ENCODE measurements around the gene HIBADH.

GRCh38 chr7:27564881-27565482 is 97.7 kb downstream of the HIBADH start:
- TF ChIP-seq CTCF (IDR thresholded peaks at IDR 0.05) (no peak), POLR2A (IDR thresholded peaks at IDR 0.05) (no peak)

All from testis (tissue), 2 donors.